Measurements from ENCODE around the gene GRIK4.

DNA sequence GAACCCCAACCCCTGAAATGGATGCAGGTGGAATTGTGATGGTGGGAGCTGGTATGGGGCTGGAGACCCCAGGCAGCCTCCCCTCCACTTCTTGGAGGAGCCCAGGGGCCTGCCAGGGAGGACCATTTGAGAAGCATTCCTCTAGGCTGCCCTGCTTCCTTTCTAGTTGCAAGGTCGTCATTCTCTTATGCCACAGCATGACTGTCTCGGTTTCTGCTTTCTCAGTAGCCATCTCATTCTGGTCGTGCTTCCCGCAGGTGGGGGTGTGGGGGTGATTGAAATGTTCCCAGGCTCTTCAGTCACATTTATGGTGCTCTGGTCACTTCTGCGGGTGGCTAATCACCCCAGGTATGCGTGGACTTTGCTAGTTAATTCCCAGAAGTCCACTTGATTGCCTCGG is 288.7 kb downstream of the GRIK4 start:
- TF ChIP-seq ZNF274 (IDR thresholded peaks at IDR 0.05; ENCODE audit: low read depth, low read length) (no peak), SUZ12 (IDR thresholded peaks at IDR 0.05; ENCODE audit: extremely low read depth, insufficient read depth, insufficient read length) (no peak)

All from NT2/D1 (cell line).